SU-DHL-6 (cell line): ENCODE results near the gene KRTAP1-5.

Source experiments
- CTCF ChIP-seq: fragments of 200-600 bp; sonication (generic); IDR thresholded peaks from one replicate; pipeline ENCODE4 v1.5.1; 2017; ENCODE audit warnings: antibody characterized with exemption, mild to moderate bottlenecking, low read length, moderate library complexity; ENCODE audit not compliant: insufficient read depth, poor library complexity, severe bottlenecking
- EZH2phosphoT487 ChIP-seq: fragments of 200-600 bp; sonication (generic), shearing (Covaris generic); conservative IDR thresholded peaks from 2 replicates; pipeline ENCODE4 v1.6.1; 2018; ENCODE audit warnings: mild to moderate bottlenecking, antibody characterized with exemption, low read length, moderate library complexity, mixed read lengths

- no peak for TF ChIP-seq CTCF
- TF ChIP-seq EZH2phosphoT487: no peak
These were observed 27.0 kb upstream of the KRTAP1-5 start for GRCh38 chr17:41054025-41054424.
